BJ (cell line): ENCODE results near the gene NELL2. TPM values are rescaled to one million over a fixed set of nuclear protein-coding genes. Genes with fewer than 3 reads are reported as not detected.
A peak's percentile ranks its signal among the peaks of the same experiment; 100 is the strongest.

Experiments used
- CTCF ChIA-PET: fragments of 350-600 bp; formaldehyde crosslinking; extraction: SDS; loops from one replicate; lab custom pipeline; 2021; ENCODE audit warnings: antibody characterized with exemption, inconsistent platforms; lab: Yijun Ruan, JAX
- POLR2A ChIA-PET: fragments of 300-600 bp; sonication (Branson Sonifier 250); formaldehyde crosslinking; extraction: SDS; loops from one replicate; lab custom pipeline; 2021; ENCODE audit warnings: antibody characterized with exemption; lab: Charles Lee
- DNase-seq: peaks from one replicate; pipeline ENCODE4 v3.0.0-alpha.2; 2011; ENCODE audit warnings: low read depth
- H3K27me3 ChIP-seq: 2 replicates; pipeline ENCODE4 v1.6.0; 2011; ENCODE audit warnings: low read length; ENCODE audit not compliant: control insufficient read depth, insufficient read depth
- H3K36me3 ChIP-seq: 2 replicates; pipeline ENCODE4 v1.5.1; 2011; ENCODE audit warnings: low read length; ENCODE audit not compliant: control insufficient read depth, insufficient read depth
- H3K4me3 ChIP-seq: 2 replicates; pipeline ENCODE4 v1.5.1; 2011; ENCODE audit warnings: low read depth, mild to moderate bottlenecking, control low read depth, low read length
- polyA plus RNA-seq: library from polyadenylated mRNA; depleted of rRNA; stranded (reverse); fragments of >200 nt; gene quantifications from 2 replicates; pipeline ENCODE4 v1.2.3, GENCODE V29; 2011
- TF ChIP-seq, protein P1 (sequence below): IDR thresholded peaks from 2 replicates; pipeline ENCODE4 v1.5.1; 2011; ENCODE audit warnings: low read depth, mild to moderate bottlenecking, control low read depth, inconsistent platforms, low read length, moderate library complexity; ENCODE audit not compliant: insufficient read depth

Gene NELL2
- polyA plus RNA-seq, 1 experiment = 0.23 TPM

- DNase-seq = no peak
- POLR2A ChIA-PET = interaction anchor here (0.7 kb wide), 2 partner anchors 53 to 1046 kb away, joined by 3 to 9 read pairs; no protein-coding TSS in a partner anchor
- TF ChIP-seq, protein P1, sequence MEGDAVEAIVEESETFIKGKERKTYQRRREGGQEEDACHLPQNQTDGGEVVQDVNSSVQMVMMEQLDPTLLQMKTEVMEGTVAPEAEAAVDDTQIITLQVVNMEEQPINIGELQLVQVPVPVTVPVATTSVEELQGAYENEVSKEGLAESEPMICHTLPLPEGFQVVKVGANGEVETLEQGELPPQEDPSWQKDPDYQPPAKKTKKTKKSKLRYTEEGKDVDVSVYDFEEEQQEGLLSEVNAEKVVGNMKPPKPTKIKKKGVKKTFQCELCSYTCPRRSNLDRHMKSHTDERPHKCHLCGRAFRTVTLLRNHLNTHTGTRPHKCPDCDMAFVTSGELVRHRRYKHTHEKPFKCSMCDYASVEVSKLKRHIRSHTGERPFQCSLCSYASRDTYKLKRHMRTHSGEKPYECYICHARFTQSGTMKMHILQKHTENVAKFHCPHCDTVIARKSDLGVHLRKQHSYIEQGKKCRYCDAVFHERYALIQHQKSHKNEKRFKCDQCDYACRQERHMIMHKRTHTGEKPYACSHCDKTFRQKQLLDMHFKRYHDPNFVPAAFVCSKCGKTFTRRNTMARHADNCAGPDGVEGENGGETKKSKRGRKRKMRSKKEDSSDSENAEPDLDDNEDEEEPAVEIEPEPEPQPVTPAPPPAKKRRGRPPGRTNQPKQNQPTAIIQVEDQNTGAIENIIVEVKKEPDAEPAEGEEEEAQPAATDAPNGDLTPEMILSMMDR = no peak
- no peaks in the 10 kb centered on the region for H3K36me3 ChIP-seq
- peak overlapping the region; percentile 46 for H3K4me3 ChIP-seq
- peaks cover 13% of the 10 kb centered on the region for H3K27me3 ChIP-seq
- CTCF ChIA-PET = interaction anchor here (1.1 kb wide), 1 partner anchor 14 kb away, joined by 3 read pairs; no protein-coding TSS in a partner anchor
Measured at GRCh38 chr12:44875417-44875953, 630 bp downstream of the NELL2 start.

- CTCF ChIA-PET = no interaction called here
- H3K36me3 ChIP-seq = no peaks in the 10 kb centered on the region
- TF ChIP-seq, protein P1 = no peak
- H3K27me3 ChIP-seq = peaks cover 13% of the 10 kb centered on the region
- POLR2A ChIA-PET = no interaction called here
- H3K4me3 ChIP-seq = no peak overlapping the region
- no peak for DNase-seq
Measured at GRCh38 chr12:44874981-44875416, 1.1 kb downstream of the NELL2 start.

DNA sequence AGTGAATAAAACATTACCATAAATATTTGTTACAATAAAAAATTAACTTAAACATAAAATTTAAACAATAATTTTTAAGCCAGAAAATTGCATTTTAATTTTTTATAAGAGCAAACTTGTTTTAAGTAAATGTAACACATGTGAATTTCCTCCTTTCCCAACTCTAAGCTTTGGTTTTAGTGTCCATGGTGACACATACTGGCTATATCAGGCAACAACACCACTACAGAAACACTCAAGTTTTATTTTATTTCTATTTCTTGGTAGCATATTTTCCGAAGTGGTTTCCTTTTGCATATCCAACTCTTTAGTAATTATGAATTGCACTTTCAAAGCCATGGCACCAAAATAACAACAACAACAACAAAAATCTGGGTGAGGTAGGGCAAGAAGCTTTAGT is 2.2 kb downstream of the NELL2 start:
- ChIA-PET POLR2A (no interaction called here), CTCF (no interaction called here)
- Histone ChIP-seq H3K4me3 (no peak overlapping the region), H3K36me3 (no peaks in the 10 kb centered on the region), H3K27me3 (peaks cover 13% of the 10 kb centered on the region)
- TF ChIP-seq, protein P1 = no peak
- DNase-seq = no peak

GRCh38 chr12:44869503-44869902 is 6.6 kb downstream of the NELL2 start:
- no peaks in the 10 kb centered on the region for H3K36me3 ChIP-seq
- H3K4me3 ChIP-seq = no peak overlapping the region
- CTCF ChIA-PET = interaction anchor here (0.6 kb wide), 1 partner anchor 85 kb away, joined by 3 read pairs; no protein-coding TSS in a partner anchor
- H3K27me3 ChIP-seq = peaks cover 1% of the 10 kb centered on the region; the same call in 1 of the 2 replicates
- POLR2A ChIA-PET = no interaction called here
- no peak for DNase-seq
- TF ChIP-seq, protein P1 = no peak

- Histone ChIP-seq H3K4me3 (no peak overlapping the region), H3K36me3 (no peaks in the 10 kb centered on the region), H3K27me3 (no peaks in the 10 kb centered on the region)
- CTCF ChIA-PET = no interaction called here
- TF ChIP-seq, protein P1 = no peak
- DNase-seq = no peak
- POLR2A ChIA-PET = no interaction called here
Measured at GRCh38 chr12:44863867-44864266, 12.2 kb downstream of the NELL2 start.
